SK-N-DZ (cell line): ENCODE data around the gene ANO9.

Experiments
- DNase-seq: peaks from one replicate; pipeline ENCODE4 v3.0.0-alpha.2; 2015; ENCODE audit warnings: low spot score

ANO9 gene

GRCh38 chr11:385594-386351 lies 56.0 kb downstream of the ANO9 start:
- DNase-seq: no peak

- DNase-seq: no peak
These were observed 57.3 kb downstream of the ANO9 start for GRCh38 chr11:384511-384910.

- DNase-seq: no peak
These were observed 58.4 kb downstream of the ANO9 start for GRCh38 chr11:383431-383830.

GRCh38 chr11:382081-382629 lies 59.7 kb downstream of the ANO9 start:
- DNase-seq: no peak

GRCh38 chr11:381501-382072 lies 60.2 kb downstream of the ANO9 start:
- DNase-seq: no peak

- no peak for DNase-seq
These were observed 60.8 kb downstream of the ANO9 start for GRCh38 chr11:380996-381395.

- DNase-seq: no peak
These were observed 61.3 kb downstream of the ANO9 start for GRCh38 chr11:380491-380890.

- no peak for DNase-seq
These were observed 61.7 kb downstream of the ANO9 start for GRCh38 chr11:380095-380480.

GRCh38 chr11:379205-380094 lies 62.4 kb downstream of the ANO9 start:
- DNase-seq: no peak

GRCh38 chr11:377883-378500 lies 63.8 kb downstream of the ANO9 start:
- DNase-seq: no peak

GRCh38 chr11:377174-377865 lies 64.5 kb downstream of the ANO9 start:
- DNase-seq: no peak

GRCh38 chr11:376531-377173 lies 65.2 kb downstream of the ANO9 start:
- DNase-seq: no peak

- no peak for DNase-seq
These were observed 66.5 kb downstream of the ANO9 start for GRCh38 chr11:375065-376025.

GRCh38 chr11:373716-374551 lies 67.9 kb downstream of the ANO9 start:
- DNase-seq: no peak

GRCh38 chr11:372809-373715 lies 68.7 kb downstream of the ANO9 start:
- no peak for DNase-seq

- DNase-seq: no peak
These were observed 69.9 kb downstream of the ANO9 start for GRCh38 chr11:371716-372590.
